OCI-LY7 (cell line): ENCODE measurements around the gene WDR70. TPM values are rescaled to one million over a fixed set of nuclear protein-coding genes. Genes with fewer than 3 reads are reported as not detected.

ENCODE experiments used
- BruUV-seq: library from RNA; stranded (reverse); fragments of 400-500 nt; replicated peaks from 2 replicates; lab custom pipeline; 2021; lab: Mats Ljungman, UMichigan
- CTCF ChIA-PET: fragments of 300-600 bp; sonication (Branson Sonifier 250); formaldehyde crosslinking; loops from one replicate; lab custom pipeline; 2022; ENCODE audit warnings: antibody characterized with exemption; ENCODE audit not compliant: unreplicated experiment; lab: Charles Lee
- POLR2A ChIA-PET: fragments of 300-600 bp; sonication (Branson Sonifier 250); formaldehyde crosslinking; loops from one replicate; lab custom pipeline; 2022; ENCODE audit warnings: antibody characterized with exemption; lab: Charles Lee
- DNase-seq: peaks from one replicate; pipeline ENCODE4 v3.0.0-alpha.2; 2015; ENCODE audit warnings: low spot score
- H2AFZ ChIP-seq: fragments of 200-600 bp; sonication (generic), shearing (Covaris generic); 2 replicates; pipeline ENCODE4 v1.6.1; 2014; ENCODE audit warnings: mild to moderate bottlenecking, antibody characterized with exemption, low read length, moderate library complexity
- H3K27ac ChIP-seq: fragments of 200-600 bp; sonication (generic); 2 replicates; pipeline ENCODE4 v1.5.1; 2014; ENCODE audit warnings: mixed run types, low read depth, mild to moderate bottlenecking, moderate library complexity, low read length, inconsistent platforms; ENCODE audit not compliant: poor library complexity, severe bottlenecking
- H3K36me3 ChIP-seq: fragments of 200-600 bp; sonication (generic); 2 replicates; pipeline ENCODE4 v1.6.1; 2014; ENCODE audit warnings: mild to moderate bottlenecking, antibody characterized with exemption, low read length, moderate library complexity, mixed read lengths; ENCODE audit not compliant: insufficient read depth
- H3K4me1 ChIP-seq: fragments of 200-600 bp; sonication (generic); 2 replicates; pipeline ENCODE4 v1.5.1; 2014; ENCODE audit warnings: mild to moderate bottlenecking, low read length; ENCODE audit not compliant: insufficient read depth, poor library complexity, severe bottlenecking
- H3K4me2 ChIP-seq: fragments of 200-600 bp; sonication (generic); 2 replicates; pipeline ENCODE4 v1.6.1; 2014; ENCODE audit warnings: mild to moderate bottlenecking, low read length
- H3K4me3 ChIP-seq: fragments of 200-600 bp; sonication (generic); 2 replicates; pipeline ENCODE4 v1.5.1; 2014; ENCODE audit warnings: mild to moderate bottlenecking, low read depth, low read length; ENCODE audit not compliant: poor library complexity, severe bottlenecking
- H3K79me2 ChIP-seq: fragments of 200-600 bp; sonication (generic); 2 replicates; pipeline ENCODE4 v1.6.1; 2016; ENCODE audit warnings: low read depth, mild to moderate bottlenecking, low read length, moderate library complexity, mixed read lengths; ENCODE audit not compliant: insufficient read depth
- H3K9me2 ChIP-seq: fragments of 200-600 bp; sonication (generic); 2 replicates; pipeline ENCODE4 v1.6.1; 2016; ENCODE audit warnings: mild to moderate bottlenecking, low read length, mixed read lengths; ENCODE audit not compliant: insufficient read depth
- H3K9me3 ChIP-seq: fragments of 200-600 bp; sonication (generic); 2 replicates; pipeline ENCODE4 v1.6.1; 2014; ENCODE audit warnings: mild to moderate bottlenecking, mixed run types, low read length, mixed read lengths
- H4K20me1 ChIP-seq: fragments of 200-600 bp; sonication (generic); 2 replicates; pipeline ENCODE4 v1.6.1; 2014; ENCODE audit warnings: mild to moderate bottlenecking, antibody characterized with exemption, low read length, moderate library complexity, mixed read lengths; ENCODE audit not compliant: insufficient read depth
- EZH2phosphoT487 ChIP-seq: fragments of 200-600 bp; sonication (generic); IDR thresholded peaks from 2 replicates; pipeline ENCODE4 v1.6.1; 2018; ENCODE audit warnings: low read depth, borderline replicate concordance, mild to moderate bottlenecking, mixed run types, antibody characterized with exemption, low read length, moderate library complexity, mixed read lengths
- intact Hi-C: fragments of 100-400 bp; cut with micrococcal nuclease; formaldehyde crosslinking; loops from one replicate; pipeline ENCODE4 v1.10.0; 2022; ENCODE audit not compliant: unreplicated experiment
- total RNA-seq, 2 experiments: library from RNA; depleted of rRNA in 1 of 2; stranded (reverse); fragments of >200 nt in 1 of 2; shearing (Covaris generic) in 1 of 2; gene quantifications; 2 replicates each; pipeline ENCODE4 v1.2.3, GENCODE V29; 2014 to 2022
- TF ChIP-seq, protein P1 (sequence below): fragments of 200-600 bp; sonication (generic); conservative IDR thresholded peaks from 2 replicates; pipeline ENCODE4 v1.5.1; 2014; ENCODE audit warnings: mild to moderate bottlenecking, antibody characterized with exemption, low read length, moderate library complexity, mixed read lengths

The WDR70 gene
- total RNA-seq, 2 experiments from 2014 or later: 26.2 to 35.4 TPM

- no peaks in the 10 kb centered on the region for H3K4me1 ChIP-seq
- no peak overlapping the region for H2AFZ ChIP-seq
- H3K79me2 ChIP-seq: no peaks in the 10 kb centered on the region
- no peaks in the 10 kb centered on the region for H3K9me3 ChIP-seq
- no peak overlapping the region for H3K4me3 ChIP-seq
- no TSS peak for BruUV-seq
- no peak overlapping the region for H3K27ac ChIP-seq
- DNase-seq: no peak
- H3K4me2 ChIP-seq: no peak overlapping the region
- CTCF ChIA-PET: no interaction called here
- no peaks in the 10 kb centered on the region for H4K20me1 ChIP-seq
- TF ChIP-seq EZH2phosphoT487: no peak
- H3K9me2 ChIP-seq: no peaks in the 10 kb centered on the region
- intact Hi-C loops: no loop called here
- POLR2A ChIA-PET: no interaction called here
- H3K36me3 ChIP-seq: no peaks in the 10 kb centered on the region
These were observed 154.7 kb downstream of the WDR70 start for GRCh38 chr5:37533851-37534250.

- no peak overlapping the region for H2AFZ ChIP-seq
- no peak for DNase-seq
- no peaks in the 10 kb centered on the region for H4K20me1 ChIP-seq
- no peaks in the 10 kb centered on the region for H3K9me2 ChIP-seq
- no TSS peak for BruUV-seq
- H3K79me2 ChIP-seq: no peaks in the 10 kb centered on the region
- CTCF ChIA-PET: no interaction called here
- TF ChIP-seq EZH2phosphoT487: no peak
- TF ChIP-seq, protein P1, sequence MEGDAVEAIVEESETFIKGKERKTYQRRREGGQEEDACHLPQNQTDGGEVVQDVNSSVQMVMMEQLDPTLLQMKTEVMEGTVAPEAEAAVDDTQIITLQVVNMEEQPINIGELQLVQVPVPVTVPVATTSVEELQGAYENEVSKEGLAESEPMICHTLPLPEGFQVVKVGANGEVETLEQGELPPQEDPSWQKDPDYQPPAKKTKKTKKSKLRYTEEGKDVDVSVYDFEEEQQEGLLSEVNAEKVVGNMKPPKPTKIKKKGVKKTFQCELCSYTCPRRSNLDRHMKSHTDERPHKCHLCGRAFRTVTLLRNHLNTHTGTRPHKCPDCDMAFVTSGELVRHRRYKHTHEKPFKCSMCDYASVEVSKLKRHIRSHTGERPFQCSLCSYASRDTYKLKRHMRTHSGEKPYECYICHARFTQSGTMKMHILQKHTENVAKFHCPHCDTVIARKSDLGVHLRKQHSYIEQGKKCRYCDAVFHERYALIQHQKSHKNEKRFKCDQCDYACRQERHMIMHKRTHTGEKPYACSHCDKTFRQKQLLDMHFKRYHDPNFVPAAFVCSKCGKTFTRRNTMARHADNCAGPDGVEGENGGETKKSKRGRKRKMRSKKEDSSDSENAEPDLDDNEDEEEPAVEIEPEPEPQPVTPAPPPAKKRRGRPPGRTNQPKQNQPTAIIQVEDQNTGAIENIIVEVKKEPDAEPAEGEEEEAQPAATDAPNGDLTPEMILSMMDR: no peak
- no peaks in the 10 kb centered on the region for H3K9me3 ChIP-seq
- no peak overlapping the region for H3K27ac ChIP-seq
- intact Hi-C loops: no loop called here
- no peak overlapping the region for H3K4me2 ChIP-seq
- no peak overlapping the region for H3K4me3 ChIP-seq
- H3K36me3 ChIP-seq: no peaks in the 10 kb centered on the region
- no peaks in the 10 kb centered on the region for H3K4me1 ChIP-seq
- POLR2A ChIA-PET: interaction anchor here (0.6 kb wide), 1 partner anchor 15 kb away, joined by 5 read pairs; no protein-coding TSS in a partner anchor
These were observed 160.3 kb downstream of the WDR70 start for GRCh38 chr5:37539459-37539858.

DNA sequence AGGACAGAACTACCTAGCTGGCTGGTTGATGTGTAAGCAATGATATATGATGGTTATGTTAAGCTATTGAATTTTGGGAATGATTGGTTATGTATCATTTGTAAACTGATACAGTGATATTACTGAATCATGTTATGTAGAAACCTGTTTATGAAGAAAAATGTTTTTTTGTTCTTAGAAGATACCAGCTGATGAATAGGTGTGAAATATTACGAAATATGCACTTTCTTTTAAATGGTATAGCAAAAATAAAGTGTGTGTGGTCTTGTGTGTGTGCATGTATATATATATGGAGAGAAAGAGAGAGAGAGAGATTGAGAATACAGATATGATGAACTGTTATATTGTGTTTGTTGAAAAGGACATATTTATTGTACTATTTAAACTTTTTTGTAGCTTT lies 164.1 kb downstream of the WDR70 start:
- intact Hi-C loops: no loop called here

More for the DNA sequence above, 164.1 kb downstream of the WDR70 start:
- Histone ChIP-seq H2AFZ (no peak overlapping the region), H3K4me1 (no peaks in the 10 kb centered on the region), H3K27ac (no peak overlapping the region), H4K20me1 (no peaks in the 10 kb centered on the region), H3K4me3 (no peak overlapping the region), H3K79me2 (no peaks in the 10 kb centered on the region), H3K36me3 (no peaks in the 10 kb centered on the region), H3K4me2 (no peak overlapping the region), H3K9me2 (no peaks in the 10 kb centered on the region), H3K9me3 (no peaks in the 10 kb centered on the region)
- no TSS peak for BruUV-seq
- ChIA-PET POLR2A (interaction anchor here (0.5 to 0.8 kb wide), 3 partner anchors 11 to 193 kb away, joined by 3 read pairs; no protein-coding TSS in a partner anchor), CTCF (no interaction called here)
- no peak for DNase-seq
- TF ChIP-seq, protein P1: no peak
- no peak for TF ChIP-seq EZH2phosphoT487
